IPS-18c (cell line): ENCODE data around the gene PSMB8.

ENCODE experiments used
- H3K4me3 ChIP-seq: 2 replicates; pipeline ENCODE4 v1.7.0; 2013; ENCODE audit warnings: low read depth, mild to moderate bottlenecking, low read length, moderate library complexity; ENCODE audit not compliant: insufficient read depth
- H3K9me3 ChIP-seq: one replicate; pipeline ENCODE4 v1.6.1; 2013; ENCODE audit warnings: mild to moderate bottlenecking, low read length, moderate library complexity; ENCODE audit not compliant: control insufficient read depth, insufficient read depth

The PSMB8 gene

GRCh38 chr6:32844839-32845383 lies 1.1 kb upstream of the PSMB8 start:
- H3K4me3 ChIP-seq = peak overlapping the region; percentile 31; the same call in 1 of the 2 replicates
- no peaks in the 10 kb centered on the region for H3K9me3 ChIP-seq

GRCh38 chr6:32843331-32843978 lies 392 bp downstream of the PSMB8 start:
- Histone ChIP-seq H3K4me3 (peak overlapping the region; percentile 73), H3K9me3 (no peaks in the 10 kb centered on the region)

DNA sequence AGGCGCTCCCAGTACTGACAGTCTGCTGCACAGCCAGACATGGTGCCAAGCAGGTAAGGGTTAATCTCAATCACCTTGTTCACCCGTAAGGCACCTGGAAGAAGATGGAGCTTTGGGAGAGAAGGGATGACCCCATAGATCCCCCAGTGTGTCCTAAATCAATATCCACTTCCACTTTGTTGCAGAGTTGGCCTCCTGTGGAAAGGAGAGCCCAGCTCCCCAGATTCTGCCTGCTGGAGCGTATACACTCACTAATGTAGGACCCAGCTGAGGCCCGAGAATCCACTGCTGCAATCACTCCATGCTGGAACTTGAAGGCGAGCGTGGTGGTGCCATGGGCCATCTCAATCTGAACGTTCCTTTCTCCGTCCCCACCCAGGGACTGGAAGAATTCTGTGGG lies 1.2 kb downstream of the PSMB8 start:
- H3K9me3 ChIP-seq = no peaks in the 10 kb centered on the region
- H3K4me3 ChIP-seq = no peak overlapping the region

DNA sequence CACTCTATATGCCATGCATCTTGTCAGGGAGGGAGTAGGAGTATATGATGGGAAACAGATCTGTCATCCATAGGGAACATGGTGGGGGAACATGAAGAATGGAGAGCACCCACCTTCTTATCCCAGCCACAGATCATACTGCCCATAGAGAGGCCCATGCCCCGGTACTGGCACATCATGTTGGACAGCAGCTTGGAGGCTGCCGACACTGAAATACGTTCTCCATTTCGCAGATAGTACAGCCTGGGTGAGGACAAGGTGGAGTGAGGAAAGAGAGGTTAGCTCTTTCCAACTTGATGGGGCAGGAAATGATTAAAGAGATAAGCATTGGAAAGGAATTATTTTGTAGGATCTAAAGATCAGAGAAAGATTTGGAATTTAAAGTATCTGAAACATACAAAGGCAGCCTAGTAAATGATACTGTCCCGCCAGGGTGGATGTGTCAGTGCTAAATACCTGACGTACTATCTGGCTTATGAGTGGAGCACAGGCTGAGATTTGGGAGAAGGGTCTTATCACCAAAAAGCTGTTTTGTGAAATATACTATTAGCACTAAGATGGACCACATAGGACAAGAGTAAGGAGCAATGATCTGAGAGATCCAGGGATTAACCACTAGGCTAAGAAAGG lies 1.7 kb downstream of the PSMB8 start:
- Histone ChIP-seq H3K4me3 (no peak overlapping the region), H3K9me3 (no peaks in the 10 kb centered on the region)

DNA sequence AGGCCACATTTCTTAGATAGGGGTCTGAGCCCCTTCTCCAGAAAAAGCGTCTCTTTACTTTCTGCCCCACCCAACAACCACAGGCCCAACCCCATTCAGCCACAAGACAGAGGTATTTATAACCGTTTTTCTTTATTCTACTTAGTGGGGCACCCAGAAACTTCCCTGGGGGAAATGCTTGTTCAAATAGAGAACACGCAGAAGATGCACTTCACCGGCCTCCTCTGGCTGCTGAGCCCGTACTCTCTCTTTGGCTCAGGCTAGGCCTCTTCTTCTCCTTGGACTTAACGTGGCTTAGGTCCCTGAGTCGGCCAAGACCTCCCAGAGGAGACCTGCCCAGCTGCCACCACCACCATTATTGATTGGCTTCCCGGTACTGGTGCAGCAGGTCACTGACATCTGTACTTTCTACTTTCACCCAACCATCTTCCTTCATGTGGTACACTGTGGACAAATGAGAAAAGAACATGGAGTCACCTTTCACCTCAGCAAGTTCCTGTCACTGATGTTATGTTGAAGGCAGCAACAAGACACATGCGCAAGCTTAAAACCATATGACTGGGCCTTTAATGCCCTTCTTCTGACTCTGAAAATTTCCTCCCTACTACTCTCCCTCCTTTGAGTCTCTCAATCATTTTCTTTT lies 3.1 kb downstream of the PSMB8 start:
- Histone ChIP-seq H3K4me3 (no peak overlapping the region), H3K9me3 (no peaks in the 10 kb centered on the region)

- H3K4me3 ChIP-seq = no peak overlapping the region
These were observed 4.5 kb downstream of the PSMB8 start for GRCh38 chr6:32839356-32839755.

DNA sequence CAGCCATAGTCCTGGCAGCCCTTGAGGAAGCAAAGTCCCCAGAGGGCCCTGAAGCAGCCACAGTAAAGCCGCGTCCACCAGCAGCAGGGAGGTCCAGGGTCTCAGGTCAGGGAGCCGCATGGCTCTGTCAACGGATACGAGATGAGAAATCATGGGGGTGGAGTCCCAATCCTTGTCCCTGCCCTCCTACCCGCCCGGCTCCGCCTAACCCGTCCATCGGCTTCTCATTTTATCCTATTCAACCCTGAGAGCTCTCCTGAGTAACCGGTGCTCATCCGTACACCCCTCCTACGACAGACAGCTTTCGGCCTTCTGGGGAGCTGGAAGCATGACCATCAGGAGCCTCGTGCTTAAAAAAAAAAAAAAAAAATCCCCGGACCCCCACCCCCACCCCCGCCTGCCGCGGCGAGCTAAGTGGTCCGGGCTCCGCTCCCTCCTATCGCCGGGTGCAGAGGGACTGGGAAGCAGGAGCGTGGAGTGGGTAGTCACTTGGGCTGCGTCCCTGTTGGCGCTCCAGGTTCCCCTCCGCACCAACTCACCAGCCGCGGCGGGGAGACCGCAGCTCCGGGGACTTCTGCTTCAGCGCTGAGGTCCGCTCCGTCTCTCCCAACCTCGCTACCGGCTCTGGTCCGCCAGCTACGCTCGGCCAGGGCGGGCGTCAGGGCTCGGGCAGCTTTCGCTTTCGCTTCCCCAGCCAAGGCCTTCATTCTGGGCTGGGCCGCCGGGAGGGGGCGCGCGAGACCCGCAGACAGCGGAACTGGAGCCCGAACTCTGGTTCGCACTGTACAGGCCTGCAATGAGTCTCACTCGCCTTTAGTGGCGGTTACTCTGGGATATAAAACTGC lies 5.5 kb downstream of the PSMB8 start, which contains the start of gene TAP2:
Gene TAP2, minus strand, starts transcription at position 626 of the 845 bp plus-strand sequence. Its CDS starts 506 bp downstream, at position 120.
- Histone ChIP-seq H3K9me3 (no peaks in the 10 kb centered on the region), H3K4me3 (peak within 1 kb of the TSS; percentile 81)

More at GRCh38 chr6:32839356-32839755, 4.5 kb downstream of the PSMB8 start:
- H3K9me3 ChIP-seq = no peaks in the 10 kb centered on the region

DNA sequence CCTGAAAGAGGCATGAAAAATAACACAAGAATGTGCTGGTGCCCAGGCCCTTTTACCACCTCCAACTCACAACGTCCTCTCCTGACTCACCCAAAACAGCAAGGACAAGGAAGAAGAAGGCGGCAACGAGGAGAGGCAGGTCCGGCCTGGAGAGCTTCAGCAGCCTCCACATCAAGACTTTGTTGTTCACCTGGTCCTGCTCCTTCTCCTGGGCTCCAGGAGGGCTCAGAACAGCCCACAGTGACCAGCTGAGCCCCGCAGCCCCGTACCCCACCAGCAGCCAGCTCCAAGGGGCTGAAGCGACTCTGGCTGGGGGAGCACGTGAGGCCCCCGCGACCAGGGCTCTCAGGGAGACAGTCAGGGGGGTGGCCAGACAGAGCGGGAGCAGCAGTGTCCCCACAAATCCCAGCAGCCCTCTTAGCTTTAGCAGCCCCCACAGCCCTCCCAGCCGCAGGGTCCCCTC lies 6.2 kb downstream of the PSMB8 start:
- peak overlapping the region; percentile 81; the same call in 1 of the 2 replicates for H3K4me3 ChIP-seq
- H3K9me3 ChIP-seq = no peaks in the 10 kb centered on the region

DNA sequence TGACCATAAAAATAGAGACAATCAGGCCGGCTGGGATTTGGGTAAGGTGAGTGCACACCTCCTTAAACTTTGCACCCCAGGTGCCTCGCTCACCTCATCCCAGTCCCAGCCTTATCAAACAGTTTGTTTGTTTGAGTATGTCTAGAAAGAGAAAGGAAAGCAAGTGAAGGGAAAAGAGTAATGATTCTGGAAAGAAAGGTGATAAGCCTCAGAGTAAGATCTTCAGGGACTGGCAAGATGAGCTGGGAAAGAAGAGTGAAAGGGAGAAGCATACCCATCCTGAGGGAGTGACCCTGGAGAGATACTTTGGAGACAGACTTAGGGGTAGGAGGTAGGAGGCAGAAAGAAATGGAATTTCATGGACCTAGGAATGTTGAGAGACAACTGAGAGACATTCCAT lies 7.0 kb downstream of the PSMB8 start:
- Histone ChIP-seq H3K4me3 (no peak overlapping the region), H3K9me3 (no peaks in the 10 kb centered on the region)

DNA sequence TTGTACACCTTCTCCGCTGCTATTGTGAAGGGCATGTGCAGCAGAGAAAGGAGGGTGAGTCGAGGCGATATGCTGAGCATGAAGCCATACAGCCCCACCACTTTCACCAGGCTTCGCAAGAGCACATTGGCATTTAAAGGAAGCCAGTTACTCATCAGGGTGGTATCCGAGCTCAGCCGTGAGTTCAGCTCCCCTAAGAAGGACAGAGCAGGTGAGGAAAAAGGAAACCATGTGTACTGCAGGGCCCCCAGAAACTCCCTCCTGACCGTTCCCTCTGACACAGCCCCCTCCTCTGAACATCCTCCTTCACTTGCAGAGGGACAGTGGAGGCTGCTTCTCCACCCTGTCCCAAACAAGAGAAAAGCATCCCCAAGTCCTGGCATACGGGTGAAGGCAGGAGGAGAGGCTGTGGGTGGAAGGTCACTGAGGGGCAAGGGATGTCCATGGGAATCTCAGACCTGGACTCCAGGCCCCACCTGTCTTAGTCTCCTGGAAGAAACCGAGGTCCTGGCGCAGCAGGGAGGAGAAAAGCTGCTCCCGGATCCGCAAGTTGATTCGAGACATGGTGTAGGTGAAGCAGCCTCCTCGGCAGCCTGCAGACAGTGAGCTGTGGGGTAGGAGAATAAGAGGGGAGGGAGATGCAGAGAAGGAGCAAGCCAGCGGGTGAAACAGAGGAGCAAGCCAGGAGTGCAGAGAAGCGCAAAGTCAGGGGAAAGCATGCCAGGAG lies 8.5 kb downstream of the PSMB8 start:
- Histone ChIP-seq H3K4me3 (no peak overlapping the region), H3K9me3 (no peaks in the 10 kb centered on the region)

DNA sequence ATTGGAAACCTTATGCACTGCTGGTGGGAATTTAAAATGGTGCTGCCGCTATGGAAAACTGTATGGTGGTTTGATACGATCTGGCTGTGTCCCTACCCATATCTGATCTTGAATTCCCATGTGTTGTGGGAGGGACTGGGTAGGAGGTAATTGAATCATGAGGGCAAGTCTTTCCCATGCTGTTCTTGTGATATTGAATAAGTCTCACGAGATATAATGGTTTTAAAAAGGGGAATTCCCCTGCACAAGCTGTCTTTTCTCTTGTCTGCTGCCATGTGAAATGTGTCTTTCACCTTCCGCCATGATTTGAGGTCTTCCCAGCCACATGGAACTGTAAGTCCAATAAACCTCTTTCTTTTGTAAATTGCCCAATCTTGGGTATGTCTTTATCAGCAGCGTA lies 10.2 kb downstream of the PSMB8 start:
- Histone ChIP-seq H3K9me3 (no peaks in the 10 kb centered on the region), H3K4me3 (no peak overlapping the region)

GRCh38 chr6:32832535-32832934 lies 11.3 kb downstream of the PSMB8 start:
- H3K9me3 ChIP-seq = no peaks in the 10 kb centered on the region
- H3K4me3 ChIP-seq = no peak overlapping the region

DNA sequence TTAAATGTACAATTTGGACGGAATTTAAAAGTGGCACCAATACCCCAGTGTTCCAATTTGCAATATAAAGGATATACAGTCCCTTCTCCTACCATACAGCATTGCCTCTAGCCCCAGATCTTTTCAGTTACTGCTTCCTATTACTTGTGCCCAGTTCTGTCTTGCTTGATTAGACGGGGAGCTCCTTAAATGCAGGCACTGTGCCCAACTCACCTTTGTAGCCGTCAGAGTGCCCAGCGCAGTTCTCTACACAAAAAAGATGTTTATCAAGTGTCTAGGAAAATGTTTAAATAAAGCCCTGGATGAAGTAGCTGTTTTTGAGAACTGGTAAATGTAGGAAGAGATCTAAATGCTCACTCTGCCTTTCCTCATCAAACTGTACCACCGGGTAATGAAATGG lies 12.9 kb downstream of the PSMB8 start:
- H3K4me3 ChIP-seq = no peak overlapping the region
- H3K9me3 ChIP-seq = no peaks in the 10 kb centered on the region

DNA sequence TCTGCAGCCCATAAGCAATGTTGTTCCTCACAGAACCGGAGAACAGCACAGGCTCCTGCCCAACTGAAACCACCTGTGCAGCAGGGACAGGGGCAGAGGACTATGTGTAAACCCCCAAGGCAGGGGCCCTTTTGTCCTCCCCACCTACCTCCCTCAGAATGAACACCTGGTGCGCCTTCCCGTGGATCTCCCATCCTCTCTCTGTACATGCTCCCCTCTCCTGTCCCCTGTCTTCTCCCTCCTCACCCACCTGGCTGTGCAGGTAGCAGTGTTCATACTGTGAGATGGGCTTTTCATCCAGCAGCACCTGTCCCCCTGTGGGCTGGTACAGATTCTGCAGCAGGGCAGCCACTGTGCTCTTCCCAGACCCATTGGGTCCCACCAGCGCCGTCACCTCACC lies 13.8 kb downstream of the PSMB8 start:
- Histone ChIP-seq H3K9me3 (no peaks in the 10 kb centered on the region), H3K4me3 (no peak overlapping the region)

GRCh38 chr6:32829495-32829894 lies 14.4 kb downstream of the PSMB8 start:
- Histone ChIP-seq H3K9me3 (no peaks in the 10 kb centered on the region), H3K4me3 (no peak overlapping the region)

GRCh38 chr6:32827025-32827424 lies 16.8 kb downstream of the PSMB8 start:
- H3K4me3 ChIP-seq = no peak overlapping the region

DNA sequence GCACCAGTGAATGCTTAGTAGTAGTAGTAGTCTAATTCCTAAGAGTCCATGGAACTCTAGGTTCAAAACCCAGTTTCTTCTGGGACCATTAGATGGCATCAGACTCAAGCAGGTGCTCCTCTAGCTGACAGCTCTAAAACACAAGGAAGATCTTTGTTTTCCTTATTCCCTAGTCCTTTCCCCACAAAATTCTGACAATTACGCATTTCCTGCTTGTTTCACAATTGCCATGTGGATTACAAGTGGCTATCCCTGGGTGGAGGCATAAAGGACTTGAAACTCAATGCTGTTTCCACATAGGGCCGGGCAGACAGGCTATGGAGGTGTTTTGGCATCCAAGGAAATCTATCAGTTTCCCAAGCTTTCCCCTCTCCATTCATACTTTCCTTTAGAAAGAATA lies 17.9 kb downstream of the PSMB8 start:
- no peak overlapping the region for H3K4me3 ChIP-seq
- no peaks in the 10 kb centered on the region for H3K9me3 ChIP-seq

More at GRCh38 chr6:32827025-32827424, 16.8 kb downstream of the PSMB8 start:
- H3K9me3 ChIP-seq = no peaks in the 10 kb centered on the region
